Kasumi-1 (cell line): ENCODE measurements around the gene RNU5D-1.
"Not testable (repeated sequence)": the region's sequence is repeated elsewhere in the genome, so short reads cannot be mapped to it uniquely, and the experiment has no call there.

Experiments
- DNase-seq, 2 experiments: peaks; one replicate each; lab custom pipeline; 2025; lab: John Stamatoyannopoulos, UW

The RNU5D-1 gene

DNA sequence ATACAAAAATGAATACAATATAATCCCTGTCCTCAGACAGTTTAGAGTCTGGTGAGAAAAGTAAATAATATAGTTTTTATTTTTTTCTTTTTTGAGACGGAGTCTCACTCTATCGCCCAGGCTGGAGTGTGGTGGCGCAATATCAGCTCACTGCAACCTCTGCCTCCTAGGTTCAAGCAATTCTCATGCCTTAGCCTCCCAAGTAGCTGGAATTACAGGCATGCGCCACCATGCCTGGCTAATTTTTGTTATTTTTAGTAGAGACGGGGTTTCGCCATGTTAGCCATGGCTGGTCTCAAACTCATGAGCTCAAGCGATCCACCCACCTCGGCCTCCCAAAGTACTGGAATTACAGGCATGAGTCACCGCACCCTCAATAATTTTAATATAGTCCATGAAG lies 31.6 kb downstream of the RNU5D-1 start:
- not testable (repeated sequence) for DNase-seq

DNA sequence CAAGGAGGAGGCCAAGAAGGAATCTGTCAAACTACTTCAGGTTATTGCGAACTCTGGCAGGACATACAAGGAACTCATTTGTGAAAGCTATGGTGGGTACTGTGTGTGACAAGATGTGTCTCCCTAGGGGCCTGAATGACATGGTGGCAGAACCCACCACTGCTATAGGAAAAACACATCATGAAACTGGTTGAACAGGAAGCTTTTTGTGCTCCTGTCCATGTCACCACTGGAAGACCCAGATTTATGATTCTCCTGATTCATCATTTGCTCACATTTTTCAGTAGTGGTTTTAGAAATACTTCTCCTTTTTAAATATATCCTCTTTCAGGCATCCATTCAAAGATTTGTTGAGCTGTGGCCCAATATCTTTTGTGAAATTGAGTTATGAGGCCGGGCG lies 32.8 kb downstream of the RNU5D-1 start:
- DNase-seq = peak in 1 of 2 experiments; percentile 24

DNA sequence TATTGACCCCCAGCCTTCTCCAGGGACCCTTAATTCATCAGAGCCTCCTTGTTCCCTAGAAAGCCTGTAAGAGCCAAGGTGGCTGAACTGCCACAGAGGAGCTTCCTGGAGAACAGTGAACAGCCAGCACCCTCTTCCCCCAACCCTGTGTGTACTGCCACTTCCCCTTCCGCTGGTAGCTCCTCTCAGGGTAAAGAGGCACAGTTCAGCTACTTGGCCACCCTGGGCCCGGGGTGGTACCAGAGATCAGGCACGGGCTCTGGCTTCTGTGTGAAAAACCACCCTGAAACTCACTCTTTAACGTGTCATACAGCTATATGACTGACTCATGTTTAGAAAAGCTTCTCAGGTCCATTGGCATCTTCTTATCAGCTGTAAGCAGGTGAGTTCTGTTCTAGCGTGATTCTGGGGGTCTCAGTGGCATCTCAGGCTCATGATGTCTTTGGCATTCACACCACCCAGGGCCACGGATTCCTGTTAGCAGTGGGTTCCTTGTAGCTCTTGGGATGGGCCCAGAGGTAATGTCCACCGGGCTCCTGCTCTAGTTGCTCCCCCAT lies 34.1 kb downstream of the RNU5D-1 start:
- peak; percentile 88 to 92 for DNase-seq

DNA sequence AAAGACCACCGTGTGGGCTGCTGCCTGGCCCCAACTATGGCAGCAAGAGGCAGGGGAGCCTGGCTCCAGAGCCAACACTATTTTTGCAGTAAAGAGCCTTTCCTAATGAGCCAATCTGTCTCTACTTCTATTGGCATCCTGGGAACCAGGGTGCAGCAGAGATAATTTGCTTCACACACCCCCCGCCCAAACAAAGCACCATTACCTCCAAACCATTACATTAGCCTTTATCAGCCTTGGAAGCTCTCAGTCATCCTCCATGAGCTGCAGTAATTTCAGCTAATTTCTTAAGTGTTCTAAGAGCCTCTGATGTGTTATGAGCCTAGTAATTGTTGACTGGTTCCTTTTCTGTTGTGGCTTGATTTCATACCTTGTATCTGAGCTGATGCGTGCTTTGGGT lies 34.9 kb downstream of the RNU5D-1 start:
- no peak for DNase-seq

DNA sequence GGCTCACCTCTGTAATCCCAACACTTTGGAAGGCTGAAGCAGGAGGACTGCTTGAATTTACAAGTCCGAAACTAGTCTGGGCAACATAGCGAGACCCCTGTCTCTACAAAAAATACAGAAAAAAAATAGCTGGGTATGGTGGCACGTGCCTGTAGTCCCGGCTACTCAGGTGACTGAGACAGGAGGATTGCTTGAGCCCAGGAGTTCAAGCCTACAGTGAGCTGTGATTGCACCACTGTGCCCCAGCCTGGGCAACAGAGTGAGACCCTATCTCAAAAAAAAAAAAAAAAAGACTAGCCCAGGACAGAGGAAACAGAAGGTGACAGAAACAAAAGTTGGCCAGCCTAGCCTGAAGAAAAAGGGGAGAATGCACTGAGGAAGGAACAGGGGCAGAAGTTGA lies 35.3 kb downstream of the RNU5D-1 start:
- DNase-seq = no peak

DNA sequence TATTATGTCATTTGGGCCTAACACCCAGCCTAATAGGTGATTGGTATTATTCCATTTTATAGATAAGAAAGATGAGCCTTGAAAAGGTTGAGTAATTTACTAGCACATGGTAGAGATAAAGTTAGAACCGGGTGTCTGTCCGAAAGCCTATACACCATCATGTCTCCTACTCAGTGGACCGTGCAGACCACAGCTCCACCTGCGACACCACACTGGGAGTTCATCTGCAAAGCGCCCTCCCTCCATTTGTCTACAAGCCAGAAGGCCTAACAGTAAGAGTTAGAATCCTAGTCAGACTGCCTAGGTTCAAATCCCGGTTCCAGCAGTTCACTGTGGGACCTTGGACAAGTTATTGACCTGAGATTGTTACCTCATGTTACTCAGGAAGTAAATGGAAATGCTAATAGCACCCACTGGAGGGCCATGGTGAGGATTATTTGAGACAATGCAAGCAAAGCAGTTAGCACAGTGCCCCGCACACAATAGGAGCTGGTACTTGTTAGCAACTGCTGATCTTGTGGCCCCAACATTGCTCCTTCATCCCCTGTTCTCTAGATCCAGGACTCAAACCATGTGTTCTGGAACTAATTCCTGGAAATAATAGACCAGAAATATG lies 36.0 kb downstream of the RNU5D-1 start:
- no peak for DNase-seq

DNA sequence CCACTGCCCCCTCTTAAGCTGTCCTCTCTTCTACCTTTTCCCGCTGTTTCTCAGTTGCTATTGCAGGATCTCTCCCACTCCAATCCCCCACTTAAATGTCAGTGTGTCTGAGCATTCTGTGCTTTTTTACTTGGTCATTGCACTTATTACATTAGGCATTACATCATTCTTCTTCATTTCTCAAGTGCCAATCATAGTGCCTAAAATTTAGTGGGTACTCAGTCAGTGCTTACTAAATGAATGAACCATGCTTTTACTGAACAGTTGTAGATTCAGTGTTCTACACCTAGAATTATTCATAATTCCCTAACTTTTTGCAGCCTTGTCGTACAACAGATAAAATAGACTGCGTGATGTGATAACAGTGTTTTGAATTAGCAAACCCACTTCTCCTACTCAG lies 37.1 kb downstream of the RNU5D-1 start:
- DNase-seq = no peak

DNA sequence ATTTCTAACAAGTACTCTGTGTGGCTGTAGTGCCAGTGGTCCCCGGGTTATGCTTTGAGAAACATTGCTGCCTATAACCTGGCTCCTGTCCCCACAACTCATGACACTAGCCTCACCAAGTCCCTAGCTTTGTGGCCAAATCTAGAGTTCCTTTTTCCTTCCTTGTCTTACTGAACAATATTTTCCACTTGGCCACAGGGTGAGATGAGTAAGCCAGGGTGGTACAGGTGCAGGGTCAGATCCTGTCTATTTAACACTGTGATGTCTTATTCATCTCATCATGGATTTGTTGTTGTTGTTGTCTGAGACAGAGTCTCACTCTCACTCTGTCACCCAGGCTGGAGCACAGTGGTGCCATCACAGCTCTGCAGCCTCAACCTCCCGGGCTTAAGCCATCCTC lies 37.8 kb downstream of the RNU5D-1 start:
- DNase-seq = no peak

DNA sequence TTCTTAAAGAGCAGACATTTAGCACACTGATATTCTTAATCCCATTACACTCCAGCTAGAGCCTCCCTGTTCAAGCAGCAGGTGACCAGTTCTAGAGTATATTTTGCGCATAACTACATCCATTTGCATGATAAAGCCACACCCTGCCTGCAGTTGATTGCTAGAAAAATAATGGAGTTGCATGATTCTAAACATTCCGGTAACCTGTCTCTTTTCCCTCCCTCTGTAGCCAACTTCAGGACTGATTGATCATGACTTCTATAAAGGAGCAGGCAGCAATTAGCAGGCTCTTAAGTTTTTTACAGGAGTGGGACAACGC lies 41.6 kb downstream of the RNU5D-1 start:
- DNase-seq = no peak

DNA sequence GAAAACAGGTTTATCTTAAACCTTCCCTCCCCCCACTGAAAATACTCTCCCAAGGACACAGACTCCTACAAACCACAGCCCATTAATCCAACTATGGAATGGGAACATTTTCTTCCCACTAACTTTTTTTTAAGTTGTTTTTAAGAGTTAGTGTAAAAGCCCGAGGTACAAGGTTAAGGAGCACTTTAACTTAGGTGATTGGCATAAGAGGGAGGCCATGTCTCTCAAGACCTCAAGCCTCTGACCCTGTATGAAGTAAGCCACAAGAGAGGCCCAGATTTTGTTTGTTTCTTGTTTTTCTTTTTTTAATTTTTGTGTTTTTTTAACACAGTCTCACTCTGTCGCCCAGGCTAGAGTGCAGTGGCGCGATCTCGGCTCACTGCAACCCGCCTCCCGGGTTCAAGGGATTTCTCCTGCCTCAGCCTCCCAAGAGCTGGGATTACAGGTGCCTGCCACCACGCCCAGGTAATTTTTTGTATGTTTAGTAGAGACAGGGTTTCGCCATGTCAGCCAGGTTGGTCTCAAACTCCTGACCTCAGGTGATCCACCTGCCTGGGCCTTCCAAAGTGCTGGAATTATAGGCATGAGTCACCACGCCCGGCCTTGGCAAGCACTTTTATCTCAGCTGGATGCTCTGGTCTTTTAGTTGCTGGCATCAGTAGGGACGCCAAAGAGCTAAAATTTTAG lies 42.1 kb downstream of the RNU5D-1 start:
- DNase-seq = no peak

DNA sequence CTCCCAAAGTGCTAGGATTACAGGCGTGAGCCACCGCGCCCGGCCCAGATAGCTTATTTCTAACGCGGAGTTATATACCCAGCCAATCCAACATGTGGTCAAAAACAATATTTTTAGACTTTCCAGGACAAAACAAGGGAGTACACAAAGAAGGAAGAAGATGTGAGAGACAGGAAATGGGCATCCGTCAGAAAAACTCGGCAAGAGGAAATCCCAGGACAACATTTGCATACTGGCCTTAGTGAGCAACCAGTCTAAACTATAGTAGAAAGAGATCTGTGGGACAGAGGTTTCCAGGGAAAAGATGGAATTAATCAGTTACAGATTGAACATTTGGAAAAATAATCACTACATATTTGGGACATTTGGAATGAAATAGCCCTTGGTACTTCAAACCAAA lies 45.1 kb downstream of the RNU5D-1 start:
- DNase-seq = no peak

DNA sequence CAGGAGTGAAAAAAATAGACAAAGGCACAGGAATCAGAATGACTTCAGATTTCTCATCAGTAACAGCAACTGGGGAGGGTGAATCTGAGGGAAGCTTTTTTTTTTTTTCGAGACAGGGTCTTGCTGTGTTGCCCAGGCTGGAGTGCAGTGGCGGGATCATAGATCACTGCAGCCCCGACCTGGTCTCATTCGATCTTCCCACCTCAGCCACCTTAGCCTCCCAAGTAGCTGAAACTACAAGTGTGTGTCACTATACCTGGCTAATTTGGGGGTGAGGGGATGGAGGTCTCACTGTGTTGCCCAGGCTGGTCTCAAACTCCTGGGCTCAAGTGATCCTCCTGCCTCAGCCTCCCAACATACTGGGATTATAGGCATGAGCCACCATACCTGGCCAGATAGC lies 45.8 kb downstream of the RNU5D-1 start:
- no peak for DNase-seq

DNA sequence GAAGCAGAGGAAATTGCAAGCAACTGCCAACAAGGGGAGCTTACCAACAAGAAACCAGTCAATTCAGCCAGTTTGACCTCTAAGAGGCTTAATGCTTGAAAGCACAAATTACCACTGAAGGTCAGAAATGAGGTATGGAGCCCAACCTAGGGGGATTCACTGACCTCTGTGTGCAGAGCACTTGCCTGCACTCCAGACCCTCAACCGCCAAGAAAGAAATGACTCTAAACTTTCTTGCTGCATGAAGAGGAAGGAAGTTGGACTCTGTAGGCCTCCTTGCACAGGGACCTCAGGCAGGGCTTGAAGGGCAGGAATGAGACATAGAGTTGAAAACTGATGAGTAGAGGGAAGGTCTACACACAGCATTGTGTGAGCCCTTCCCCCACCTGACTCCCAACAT lies 46.4 kb downstream of the RNU5D-1 start:
- DNase-seq = peak; percentile 87 to 88

DNA sequence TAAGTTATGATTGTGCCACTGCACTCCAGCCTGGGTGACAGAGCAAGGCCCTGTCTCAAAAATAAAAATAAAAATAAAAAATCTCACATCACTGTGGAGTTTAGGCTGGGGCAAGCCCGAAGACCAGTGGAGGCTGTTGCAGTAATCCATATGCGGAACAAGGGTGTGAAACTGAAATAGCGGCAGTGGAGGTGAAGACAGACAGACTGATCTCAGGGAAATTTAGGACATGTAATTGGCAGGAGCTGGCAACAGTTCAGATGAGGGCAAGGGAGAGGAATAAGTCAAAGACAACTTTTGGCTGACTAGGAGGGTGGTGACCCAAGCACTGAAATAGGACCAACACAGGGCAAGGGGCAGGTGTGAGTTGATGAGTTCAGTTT lies 48.1 kb downstream of the RNU5D-1 start:
- DNase-seq = no peak

DNA sequence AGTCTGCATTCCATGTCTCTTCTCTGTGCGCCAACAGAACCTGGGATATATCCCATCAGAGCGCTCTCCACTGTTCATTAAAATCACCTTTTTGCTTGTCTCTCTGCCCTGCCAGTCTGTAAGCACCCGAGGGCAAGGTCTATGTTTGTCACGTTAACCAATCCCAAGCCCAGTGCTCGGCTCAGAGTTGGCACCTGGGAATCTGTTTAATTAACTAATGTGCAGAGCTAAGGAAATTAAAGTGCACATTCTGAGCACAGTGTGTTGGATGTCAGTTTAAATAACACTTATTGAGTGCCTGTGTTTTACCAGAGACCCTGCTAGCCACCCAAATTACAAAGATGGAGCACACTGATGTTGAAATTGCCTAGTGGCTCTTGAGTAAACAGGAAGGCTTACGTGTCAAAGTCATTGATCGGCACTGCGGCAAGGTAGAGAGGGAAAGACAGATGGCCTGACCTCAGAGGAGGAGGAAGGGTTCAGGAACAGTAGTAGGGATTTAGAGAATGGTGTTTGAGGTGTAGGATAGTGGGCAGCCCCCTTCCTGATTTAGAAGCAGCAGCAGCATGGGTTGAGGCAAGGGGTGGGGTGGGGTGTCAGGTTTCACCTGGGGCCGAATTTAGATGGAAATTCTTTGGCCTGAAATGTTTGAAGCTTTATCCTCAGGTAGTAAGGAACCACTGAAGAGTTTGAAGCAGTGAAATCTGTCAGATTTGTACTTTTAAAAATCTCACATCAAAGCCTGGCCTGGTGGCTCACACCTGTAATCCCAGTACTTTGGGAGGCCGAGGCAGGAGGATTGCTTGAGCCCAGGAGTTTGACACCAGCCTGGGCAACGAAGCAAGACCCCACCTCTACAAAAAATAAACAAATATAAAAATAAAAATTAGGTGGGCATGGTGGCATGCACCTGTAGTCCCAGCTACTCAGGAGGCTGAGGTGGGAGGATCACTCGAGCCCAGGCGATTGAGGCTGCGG lies 48.8 kb downstream of the RNU5D-1 start:
- no peak for DNase-seq
